Measurements from ENCODE around the gene NOC4L.

DNA sequence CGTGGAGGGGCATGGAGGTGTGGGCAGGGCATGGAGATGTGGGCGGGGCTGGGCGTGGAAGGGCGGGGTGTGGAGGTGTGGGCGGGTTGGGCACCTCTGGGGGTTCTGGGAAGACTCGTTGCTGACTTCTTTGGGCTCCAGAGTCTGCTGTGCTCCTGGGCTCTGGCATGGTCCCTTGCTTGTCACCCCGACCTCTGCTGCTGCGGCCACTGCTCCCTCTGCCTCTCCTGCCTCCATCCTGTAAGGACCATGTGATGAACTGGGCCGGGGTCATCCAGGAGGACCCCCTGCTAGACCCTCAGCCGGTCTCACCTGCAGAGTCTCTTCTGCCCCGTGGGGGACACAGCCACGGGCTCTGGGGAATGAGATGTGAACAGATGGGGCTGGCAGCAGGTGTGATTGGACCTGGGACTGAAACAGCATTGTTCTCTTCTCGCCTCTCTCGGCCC, 15.3 kb downstream of the NOC4L start:
- TF ChIP-seq CTCF (conservative IDR thresholded peaks at IDR 0.05), result no peak
- TF ChIP-seq ZFX (IDR thresholded peaks at IDR 0.05), result no peak
